ENCODE data around the gene ZFP2. TPM values are rescaled to one million over a fixed set of nuclear protein-coding genes. Genes with fewer than 3 reads are reported as not detected.
"Not testable (repeated sequence)": the region's sequence is repeated elsewhere in the genome, so short reads cannot be mapped to it uniquely, and the experiment has no call there.

The ZFP2 gene
- total RNA-seq, 4 donors from 2014 or later = 0.48 to 5.8 (median 2.0) TPM

DNA sequence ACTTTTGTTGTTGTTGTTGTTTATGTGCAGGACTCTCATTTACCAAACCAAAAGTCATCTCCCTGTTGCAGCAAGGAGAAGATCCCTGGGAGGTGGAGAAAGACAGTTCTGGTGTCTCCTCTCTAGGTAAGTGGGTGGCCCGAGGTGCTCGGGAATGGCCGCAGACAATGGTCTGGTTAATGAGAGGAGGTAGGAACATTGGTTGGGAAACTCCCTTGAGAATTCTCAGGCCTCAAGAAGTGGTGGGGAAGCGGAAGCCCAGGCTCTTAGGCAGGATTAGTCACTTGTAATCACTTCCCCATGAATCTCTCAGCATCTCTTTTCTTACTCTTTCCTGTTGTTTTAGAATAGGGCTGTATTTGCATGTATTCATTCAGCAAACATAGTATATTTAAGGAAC is 28.8 kb upstream of the ZFP2 start:
- TF ChIP-seq, protein P1, sequence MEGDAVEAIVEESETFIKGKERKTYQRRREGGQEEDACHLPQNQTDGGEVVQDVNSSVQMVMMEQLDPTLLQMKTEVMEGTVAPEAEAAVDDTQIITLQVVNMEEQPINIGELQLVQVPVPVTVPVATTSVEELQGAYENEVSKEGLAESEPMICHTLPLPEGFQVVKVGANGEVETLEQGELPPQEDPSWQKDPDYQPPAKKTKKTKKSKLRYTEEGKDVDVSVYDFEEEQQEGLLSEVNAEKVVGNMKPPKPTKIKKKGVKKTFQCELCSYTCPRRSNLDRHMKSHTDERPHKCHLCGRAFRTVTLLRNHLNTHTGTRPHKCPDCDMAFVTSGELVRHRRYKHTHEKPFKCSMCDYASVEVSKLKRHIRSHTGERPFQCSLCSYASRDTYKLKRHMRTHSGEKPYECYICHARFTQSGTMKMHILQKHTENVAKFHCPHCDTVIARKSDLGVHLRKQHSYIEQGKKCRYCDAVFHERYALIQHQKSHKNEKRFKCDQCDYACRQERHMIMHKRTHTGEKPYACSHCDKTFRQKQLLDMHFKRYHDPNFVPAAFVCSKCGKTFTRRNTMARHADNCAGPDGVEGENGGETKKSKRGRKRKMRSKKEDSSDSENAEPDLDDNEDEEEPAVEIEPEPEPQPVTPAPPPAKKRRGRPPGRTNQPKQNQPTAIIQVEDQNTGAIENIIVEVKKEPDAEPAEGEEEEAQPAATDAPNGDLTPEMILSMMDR (IDR thresholded peaks at IDR 0.05) = no peak
- DNase-seq (ENCODE audit: low spot score) (no peak), ATAC-seq (ENCODE audit: low FRiP score) (no peak)

DNA sequence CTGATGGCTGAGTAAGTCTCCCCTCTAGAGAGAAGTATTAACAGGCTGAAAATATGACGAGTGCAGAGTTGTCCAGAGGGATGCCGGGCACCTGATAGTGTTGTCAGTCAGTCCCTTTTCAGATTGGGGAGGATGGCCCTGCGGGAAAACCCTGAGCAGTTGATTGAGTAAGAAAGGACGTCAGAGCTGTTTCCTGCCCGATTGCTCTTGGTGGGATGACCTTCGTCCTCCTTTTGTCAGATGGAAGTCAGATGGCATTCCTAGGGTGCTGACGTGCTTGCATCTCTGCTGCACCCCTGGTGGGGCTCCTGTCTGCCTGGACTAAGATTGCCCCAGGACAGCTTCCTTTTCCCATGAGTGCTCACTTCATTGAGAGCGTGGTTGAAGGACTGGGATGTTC is 26.1 kb upstream of the ZFP2 start:
- DNase-seq (ENCODE audit: low spot score) = no peak
- TF ChIP-seq, protein P1 (IDR thresholded peaks at IDR 0.05) = no peak
- no peak for ATAC-seq (ENCODE audit: low FRiP score)

DNA sequence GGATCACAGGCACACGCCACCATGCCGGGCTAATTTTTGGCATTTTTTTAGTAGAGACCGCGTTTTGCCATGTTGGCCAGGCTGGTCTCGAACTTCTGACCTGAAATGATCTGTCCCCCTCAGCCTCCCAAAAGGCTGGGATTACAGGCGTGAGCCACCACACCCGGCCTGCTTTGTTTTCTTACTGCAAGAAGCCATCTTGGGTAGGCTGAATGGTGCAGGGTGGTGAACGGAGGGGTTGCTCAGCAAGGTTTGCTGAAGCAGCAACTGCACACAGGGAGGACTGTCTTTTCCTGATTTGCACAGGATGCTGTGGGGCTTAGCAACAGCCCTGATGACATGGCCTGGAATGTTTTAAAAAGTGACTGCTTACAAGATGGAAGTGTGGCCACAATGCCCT is 25.3 kb upstream of the ZFP2 start:
- ATAC-seq (ENCODE audit: low FRiP score) = no peak
- no peak for DNase-seq (ENCODE audit: low spot score)
- TF ChIP-seq, protein P1 (IDR thresholded peaks at IDR 0.05) = no peak

DNA sequence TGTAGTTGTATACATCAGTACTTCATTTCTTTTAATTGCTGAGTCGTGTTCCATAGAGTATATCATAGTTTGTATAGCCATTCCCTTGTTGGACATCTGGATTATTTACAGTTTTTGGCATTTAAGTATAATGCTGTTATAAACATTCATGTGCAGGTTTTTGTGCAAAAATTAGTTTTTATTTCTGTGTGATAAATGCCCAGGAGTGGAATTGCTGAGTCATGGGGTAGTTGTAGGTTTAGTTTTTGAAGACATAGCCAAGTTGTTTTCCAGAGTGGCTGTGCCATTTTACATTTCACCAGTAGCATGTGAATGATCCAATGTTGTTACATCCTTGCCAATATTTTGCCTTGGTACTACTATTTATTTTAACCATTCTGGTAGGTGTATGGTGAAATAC is 23.4 kb upstream of the ZFP2 start:
- TF ChIP-seq, protein P1 (IDR thresholded peaks at IDR 0.05) = no peak

DNA sequence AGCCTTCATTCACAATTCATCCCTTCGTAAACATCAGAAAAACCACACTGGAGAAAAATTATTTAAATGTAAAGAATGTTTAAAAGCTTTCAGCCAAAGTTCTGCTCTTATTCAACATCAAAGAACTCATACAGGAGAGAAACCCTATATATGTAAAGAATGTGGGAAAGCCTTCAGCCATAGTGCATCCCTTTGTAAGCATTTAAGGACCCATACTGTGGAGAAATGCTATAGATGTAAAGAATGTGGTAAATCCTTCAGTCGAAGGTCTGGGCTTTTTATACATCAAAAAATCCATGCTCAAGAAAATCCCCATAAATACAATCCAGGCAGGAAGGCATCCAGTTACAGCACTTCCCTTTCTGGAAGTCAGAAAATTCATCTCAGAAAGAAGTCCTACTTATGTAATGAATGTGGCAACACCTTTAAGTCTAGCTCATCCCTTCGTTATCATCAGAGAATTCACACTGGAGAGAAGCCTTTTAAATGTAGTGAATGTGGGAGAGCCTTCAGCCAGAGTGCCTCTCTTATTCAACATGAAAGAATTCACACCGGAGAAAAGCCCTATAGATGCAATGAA is 12.5 kb upstream of the ZFP2 start:
- not testable (repeated sequence) for ATAC-seq (ENCODE audit: low FRiP score); DNase-seq (ENCODE audit: low spot score)

More for the DNA sequence above, 23.4 kb upstream of the ZFP2 start:
- DNase-seq (ENCODE audit: low spot score) = no peak
- ATAC-seq (ENCODE audit: low FRiP score) = no peak

DNA sequence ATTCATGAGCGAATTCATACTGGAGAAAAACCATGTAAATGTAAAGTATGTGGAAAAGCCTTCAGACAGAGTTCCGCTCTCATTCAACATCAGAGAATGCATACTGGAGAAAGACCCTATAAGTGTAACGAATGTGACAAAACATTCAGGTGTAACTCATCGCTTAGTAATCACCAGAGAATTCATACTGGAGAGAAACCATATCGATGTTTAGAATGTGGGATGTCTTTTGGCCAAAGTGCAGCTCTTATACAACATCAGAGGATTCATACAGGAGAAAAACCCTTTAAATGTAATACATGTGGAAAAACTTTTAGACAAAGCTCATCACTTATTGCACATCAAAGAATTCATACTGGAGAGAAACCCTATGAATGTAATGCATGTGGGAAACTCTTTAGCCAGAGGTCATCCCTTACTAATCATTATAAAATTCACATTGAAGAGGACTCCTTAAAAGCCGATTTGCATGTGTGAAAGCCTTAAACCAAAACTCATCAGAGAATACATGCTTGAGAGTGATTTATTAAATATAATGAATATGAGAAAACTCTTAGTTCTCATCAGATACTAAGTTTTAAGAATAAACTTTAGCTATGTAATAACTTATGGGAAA is 11.8 kb upstream of the ZFP2 start:
- DNase-seq (ENCODE audit: low spot score) = no peak
- no peak for ATAC-seq (ENCODE audit: low FRiP score)
- TF ChIP-seq, protein P1 (IDR thresholded peaks at IDR 0.05) = no peak

DNA sequence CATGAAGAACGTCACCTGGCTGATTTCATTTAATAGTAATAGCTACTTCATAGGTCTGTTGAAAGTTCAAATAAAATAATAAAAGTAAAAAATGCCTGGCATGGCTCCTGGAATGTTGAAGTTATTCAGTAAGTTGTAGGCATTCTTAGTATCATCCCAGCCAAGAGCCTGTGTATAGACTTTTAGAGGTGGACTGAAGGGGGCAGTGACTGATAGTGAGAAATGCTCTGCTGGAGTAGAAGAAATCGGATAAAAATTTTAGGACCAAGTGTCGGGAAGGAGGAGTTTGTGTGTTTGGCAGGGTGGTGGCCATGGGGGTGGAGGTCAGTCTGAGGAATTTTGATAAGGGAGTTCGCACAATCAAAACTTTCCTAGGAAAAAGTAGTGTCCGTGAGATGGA is 3.6 kb downstream of the ZFP2 start:
- TF ChIP-seq, protein P1 (IDR thresholded peaks at IDR 0.05) = no peak
- ATAC-seq (ENCODE audit: low FRiP score) (no peak), DNase-seq (ENCODE audit: low spot score) (no peak)
